ENCODE measurements around the gene ADAP1.

DNA sequence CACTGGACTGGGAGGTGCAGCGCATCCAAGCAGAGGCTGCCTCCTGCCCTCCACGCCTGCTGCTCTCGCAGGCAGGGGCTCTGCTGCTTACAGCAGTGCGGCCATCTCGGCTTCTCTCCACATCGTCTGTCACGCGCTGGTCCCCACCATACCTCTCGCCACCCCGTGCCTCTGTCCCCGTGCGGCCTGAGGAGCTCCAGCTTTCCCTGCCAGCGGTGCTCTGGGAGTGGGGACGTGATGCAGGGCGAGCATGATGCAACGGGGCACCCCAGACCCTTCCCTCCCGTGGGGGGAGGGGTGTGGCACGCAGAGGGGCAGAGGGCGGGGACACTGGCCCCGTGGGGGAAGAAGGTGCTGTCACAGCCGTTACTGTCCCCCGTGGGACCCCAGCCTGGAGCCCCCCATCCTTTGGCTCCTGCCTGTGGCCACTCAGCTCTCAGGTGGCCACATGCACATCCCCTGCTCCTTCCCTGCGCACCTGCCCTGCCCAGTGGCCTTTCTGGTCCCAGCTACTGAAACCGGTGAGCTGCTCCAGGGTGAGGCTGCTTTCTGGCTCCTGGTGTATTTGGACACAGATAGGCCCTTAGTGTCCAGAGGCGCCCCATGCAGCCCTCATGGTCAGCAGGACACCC lies 69.1 kb downstream of the ADAP1 start:
- TF ChIP-seq, protein P1, sequence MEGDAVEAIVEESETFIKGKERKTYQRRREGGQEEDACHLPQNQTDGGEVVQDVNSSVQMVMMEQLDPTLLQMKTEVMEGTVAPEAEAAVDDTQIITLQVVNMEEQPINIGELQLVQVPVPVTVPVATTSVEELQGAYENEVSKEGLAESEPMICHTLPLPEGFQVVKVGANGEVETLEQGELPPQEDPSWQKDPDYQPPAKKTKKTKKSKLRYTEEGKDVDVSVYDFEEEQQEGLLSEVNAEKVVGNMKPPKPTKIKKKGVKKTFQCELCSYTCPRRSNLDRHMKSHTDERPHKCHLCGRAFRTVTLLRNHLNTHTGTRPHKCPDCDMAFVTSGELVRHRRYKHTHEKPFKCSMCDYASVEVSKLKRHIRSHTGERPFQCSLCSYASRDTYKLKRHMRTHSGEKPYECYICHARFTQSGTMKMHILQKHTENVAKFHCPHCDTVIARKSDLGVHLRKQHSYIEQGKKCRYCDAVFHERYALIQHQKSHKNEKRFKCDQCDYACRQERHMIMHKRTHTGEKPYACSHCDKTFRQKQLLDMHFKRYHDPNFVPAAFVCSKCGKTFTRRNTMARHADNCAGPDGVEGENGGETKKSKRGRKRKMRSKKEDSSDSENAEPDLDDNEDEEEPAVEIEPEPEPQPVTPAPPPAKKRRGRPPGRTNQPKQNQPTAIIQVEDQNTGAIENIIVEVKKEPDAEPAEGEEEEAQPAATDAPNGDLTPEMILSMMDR (conservative IDR thresholded peaks at IDR 0.05; ENCODE audit: low read length) = no peak
- TF ChIP-seq EZH2phosphoT487 (IDR thresholded peaks at IDR 0.05; ENCODE audit: borderline replicate concordance) = no peak

All from Loucy (cell line).